GM23248 (cell line): ENCODE data around the gene PHC2. TPM values are rescaled to one million over a fixed set of nuclear protein-coding genes. Genes with fewer than 3 reads are reported as not detected.

Experiments used
- DNase-seq: peaks from one replicate; pipeline ENCODE4 v3.0.0-alpha.2; 2015
- H2AFZ ChIP-seq: fragments of 200-600 bp; sonication (generic); 2 replicates; pipeline ENCODE4 v1.6.1; 2016; ENCODE audit warnings: antibody characterized with exemption
- H3F3A ChIP-seq: fragments of 200-600 bp; sonication (generic); 2 replicates; pipeline ENCODE4 v1.6.1; 2016; ENCODE audit warnings: mild to moderate bottlenecking, antibody characterized with exemption, mixed run types; ENCODE audit not compliant: insufficient read depth
- H3K27ac ChIP-seq: fragments of 200-600 bp; sonication (generic); 2 replicates; pipeline ENCODE4 v1.5.1; 2016; ENCODE audit warnings: mild to moderate bottlenecking
- H3K27me3 ChIP-seq: fragments of 200-600 bp; sonication (generic); replicated peaks from 2 replicates; pipeline ENCODE4 v1.6.1; 2016; ENCODE audit warnings: mild to moderate bottlenecking; ENCODE audit not compliant: insufficient read depth
- H3K36me3 ChIP-seq: fragments of 200-600 bp; sonication (generic); 2 replicates; pipeline ENCODE4 v1.6.1; 2016; ENCODE audit warnings: low read depth, mild to moderate bottlenecking
- H3K4me1 ChIP-seq: fragments of 200-600 bp; sonication (generic); 2 replicates; pipeline ENCODE4 v1.6.1; 2016; ENCODE audit warnings: mild to moderate bottlenecking; ENCODE audit not compliant: insufficient read depth
- H3K4me2 ChIP-seq: fragments of 200-600 bp; sonication (generic); one replicate; pipeline ENCODE4 v1.6.1; 2016; ENCODE audit warnings: mild to moderate bottlenecking; ENCODE audit not compliant: unreplicated experiment
- H3K4me3 ChIP-seq: fragments of 200-600 bp; sonication (generic); 2 replicates; pipeline ENCODE4 v1.5.1; 2016; ENCODE audit warnings: mild to moderate bottlenecking
- H3K79me2 ChIP-seq: fragments of 200-600 bp; sonication (generic); 2 replicates; pipeline ENCODE4 v1.6.1; 2016; ENCODE audit warnings: mild to moderate bottlenecking; ENCODE audit not compliant: insufficient read depth
- H3K9ac ChIP-seq: fragments of 200-600 bp; sonication (generic); 2 replicates; pipeline ENCODE4 v1.6.1; 2016; ENCODE audit warnings: mild to moderate bottlenecking
- H3K9me2 ChIP-seq: fragments of 200-600 bp; sonication (generic); 2 replicates; pipeline ENCODE4 v1.6.1; 2016; ENCODE audit warnings: mixed run types, mild to moderate bottlenecking, moderate library complexity; ENCODE audit not compliant: insufficient read depth
- H3K9me3 ChIP-seq: fragments of 200-600 bp; sonication (generic); one replicate; pipeline ENCODE4 v1.6.1; 2017; ENCODE audit warnings: low read depth
- H4K20me1 ChIP-seq: fragments of 200-600 bp; sonication (generic); 2 replicates; pipeline ENCODE4 v1.6.0; 2016; ENCODE audit not compliant: insufficient read depth
- EZH2 ChIP-seq: fragments of 200-600 bp; sonication (generic); IDR thresholded peaks from 2 replicates; pipeline ENCODE4 v1.6.1; 2018; ENCODE audit warnings: antibody characterized with exemption, mild to moderate bottlenecking; ENCODE audit not compliant: insufficient read depth, poor library complexity, severe bottlenecking
- EZH2phosphoT487 ChIP-seq: fragments of 200-600 bp; sonication (generic); IDR thresholded peaks from 2 replicates; pipeline ENCODE4 v1.6.1; 2018; ENCODE audit warnings: antibody characterized with exemption, moderate library complexity, mild to moderate bottlenecking, low read depth; ENCODE audit not compliant: insufficient read depth
- WGBS, 2 experiments: methylation state at CpG; one replicate each; pipeline ENCODE4 v1.1.6; 2015 to 2017; ENCODE audit warnings: low lambda C conversion rate in 2 of 2, low coverage in 1 of 2; ENCODE audit errors: missing lambda C conversion rate in 2 of 2; 5-methylcytosine and 5-hydroxymethylcytosine counted together
- in situ Hi-C: fragments of 300-500 bp; cut with MboI; formaldehyde crosslinking; loops from 2 replicates; pipeline ENCODE4 v1.15.0; 2020
- polyA plus RNA-seq: library from polyadenylated mRNA; unstranded; fragments of >200 nt; fragmentation: Nextera tagmentation; extraction: Ambion mirVana; gene quantifications from 2 replicates; pipeline ENCODE4 v1.2.1, GENCODE V29; 2016
- total RNA-seq: library from RNA; depleted of rRNA; stranded (reverse); fragments of >200 nt; shearing (Covaris generic); gene quantifications from 2 replicates; pipeline ENCODE4 v1.2.3, GENCODE V29; 2014

The PHC2 gene
- total and polyA plus RNA-seq, 2 experiments from 2014 or later = 15.1 to 74.7 TPM

DNA sequence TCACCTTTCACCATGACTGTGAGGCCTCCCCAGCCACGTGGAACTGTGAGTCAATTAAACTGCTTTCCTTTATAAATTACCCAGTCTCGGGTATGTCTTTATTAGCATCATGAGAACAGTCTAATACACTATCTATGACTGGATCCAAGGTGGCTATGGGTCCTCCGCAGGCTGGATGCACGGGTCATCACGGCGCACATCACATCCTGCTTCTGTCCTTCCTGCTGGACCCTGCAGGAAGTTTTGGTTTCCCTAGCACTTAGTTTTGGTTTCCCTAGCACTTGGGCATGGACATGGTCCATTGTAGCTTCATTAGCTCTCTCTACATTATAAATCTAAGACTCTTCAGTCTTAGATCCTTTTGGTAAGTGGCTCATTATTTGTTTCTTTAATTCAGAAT, 14.2 kb upstream of the PHC2 start:
- H3K4me2 ChIP-seq = no peak overlapping the region
- H3K9me2 ChIP-seq = no peaks in the 10 kb centered on the region
- H3K36me3 ChIP-seq = no peaks in the 10 kb centered on the region
- H4K20me1 ChIP-seq = no peaks in the 10 kb centered on the region
- TF ChIP-seq EZH2phosphoT487 (no peak), EZH2 (no peak)
- H3K79me2 ChIP-seq = no peaks in the 10 kb centered on the region
- no peak overlapping the region for H3K27ac ChIP-seq
- 77 to 78% methylated on average over 6 of the region's 6 CpGs for WGBS, 2 experiments
- H3K9me3 ChIP-seq = no peaks in the 10 kb centered on the region
- in situ Hi-C loops = no loop called here
- H3K9ac ChIP-seq = no peak overlapping the region
- no peak overlapping the region for H2AFZ ChIP-seq
- H3K4me1 ChIP-seq = peaks cover 13% of the 10 kb centered on the region; the same call in 1 of the 2 replicates
- H3K27me3 ChIP-seq = no peaks in the 10 kb centered on the region
- DNase-seq = no peak
- H3F3A ChIP-seq = no peaks in the 10 kb centered on the region
- no peak overlapping the region for H3K4me3 ChIP-seq

DNA sequence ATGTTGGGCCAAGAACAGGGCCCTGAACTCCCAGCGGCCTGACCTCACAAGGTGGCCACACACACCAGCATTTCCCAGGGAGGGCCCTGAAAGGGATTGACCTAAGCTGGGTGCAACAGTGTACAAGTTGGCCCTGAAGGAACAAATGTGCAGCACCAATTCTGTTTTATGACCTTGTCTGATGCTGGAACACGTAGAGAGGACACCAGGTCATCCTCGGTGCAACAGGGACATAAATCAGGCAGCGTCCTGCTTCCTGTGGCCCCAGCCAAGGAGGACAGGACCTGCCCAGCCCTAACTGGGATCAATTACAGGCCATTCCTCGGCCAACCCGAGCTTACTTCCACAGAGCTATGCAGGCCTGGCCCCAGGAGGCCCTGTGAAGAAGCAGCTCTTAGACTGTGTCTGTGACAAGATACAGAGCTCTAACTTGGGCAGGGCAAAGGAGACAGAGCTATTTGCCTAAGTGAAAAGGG, 12.8 kb upstream of the PHC2 start:
- no peaks in the 10 kb centered on the region for H3K9me3 ChIP-seq
- H2AFZ ChIP-seq = no peak overlapping the region
- H3K4me2 ChIP-seq = peak overlapping the region; percentile 0
- H3K9ac ChIP-seq = no peak overlapping the region
- H3K36me3 ChIP-seq = no peaks in the 10 kb centered on the region
- no peak for DNase-seq
- no peak overlapping the region for H3K27ac ChIP-seq
- no peaks in the 10 kb centered on the region for H3F3A ChIP-seq
- H3K9me2 ChIP-seq = no peaks in the 10 kb centered on the region
- H3K79me2 ChIP-seq = no peaks in the 10 kb centered on the region
- H4K20me1 ChIP-seq = no peaks in the 10 kb centered on the region
- H3K27me3 ChIP-seq = no peaks in the 10 kb centered on the region
- H3K4me3 ChIP-seq = no peak overlapping the region
- H3K4me1 ChIP-seq = peaks cover 13% of the 10 kb centered on the region; the same call in 1 of the 2 replicates
- WGBS, 2 experiments = 34 to 38% methylated on average over 6 of the region's 6 CpGs
- TF ChIP-seq EZH2 (no peak), EZH2phosphoT487 (no peak)
- in situ Hi-C loops = no loop called here

DNA sequence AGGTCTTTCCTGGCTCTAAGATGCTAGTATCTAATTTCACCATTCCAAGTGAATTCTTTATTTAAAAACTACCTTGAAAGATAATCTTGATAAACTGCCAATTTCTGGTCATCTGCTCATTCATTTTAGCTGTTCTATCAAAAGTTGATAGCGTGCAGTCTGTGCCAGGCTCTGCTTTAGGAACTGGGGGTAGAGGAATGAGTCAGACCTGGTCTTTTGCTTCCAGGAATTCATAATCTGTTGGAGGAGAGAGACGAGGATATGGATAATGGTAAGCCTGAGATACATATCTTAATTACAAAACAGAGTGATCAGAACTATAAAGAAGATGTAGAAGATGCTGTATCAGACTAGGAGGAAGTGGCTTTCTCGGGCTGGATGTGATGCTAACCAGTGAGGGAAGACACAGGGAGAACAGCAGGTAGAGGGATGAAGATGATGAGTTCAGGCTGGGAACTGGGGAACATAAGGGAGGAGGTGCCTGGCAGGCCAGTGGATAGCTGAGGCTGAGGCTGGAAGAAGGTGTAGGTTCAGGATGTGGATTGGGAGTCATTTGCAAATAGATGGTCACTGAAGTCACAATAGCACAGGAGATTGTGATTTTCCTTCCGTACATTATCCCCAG, 12.3 kb upstream of the PHC2 start:
- peak overlapping the region; percentile 12 for H3K4me2 ChIP-seq
- TF ChIP-seq EZH2phosphoT487 (no peak), EZH2 (no peak)

DNA sequence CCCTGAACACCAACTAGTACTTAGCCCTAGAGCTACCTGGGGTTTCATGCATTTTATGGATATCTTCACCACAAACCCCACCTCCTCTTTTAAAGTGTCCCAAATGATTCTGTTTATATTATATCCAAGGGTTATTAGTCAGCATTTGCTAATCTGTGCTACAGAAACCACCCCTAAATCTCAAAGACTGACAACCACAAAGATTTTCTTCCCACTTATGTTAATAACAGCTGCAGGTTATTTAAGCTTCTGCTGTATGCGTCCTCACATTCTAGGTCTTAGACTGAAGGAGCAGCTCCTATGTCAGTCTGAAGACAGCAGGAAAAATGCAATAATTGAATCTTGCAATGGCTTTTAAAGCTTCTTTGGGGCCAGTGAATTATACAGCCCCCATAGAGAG, 11.2 kb upstream of the PHC2 start:
- no peak for DNase-seq
- H3K9ac ChIP-seq = no peak overlapping the region
- H2AFZ ChIP-seq = no peak overlapping the region
- no peaks in the 10 kb centered on the region for H3K9me3 ChIP-seq
- in situ Hi-C loops = no loop called here
- H3F3A ChIP-seq = no peaks in the 10 kb centered on the region
- H3K27ac ChIP-seq = no peak overlapping the region
- peaks cover 13% of the 10 kb centered on the region; the same call in 1 of the 2 replicates for H3K4me1 ChIP-seq
- H3K4me3 ChIP-seq = no peak overlapping the region
- H3K4me2 ChIP-seq = no peak overlapping the region
- H3K79me2 ChIP-seq = no peaks in the 10 kb centered on the region
- no peaks in the 10 kb centered on the region for H4K20me1 ChIP-seq
- 81 to 90% methylated on average over 1 of the region's 1 CpG for WGBS, 2 experiments
- H3K9me2 ChIP-seq = no peaks in the 10 kb centered on the region
- no peak for TF ChIP-seq EZH2phosphoT487
- no peak for TF ChIP-seq EZH2
- no peaks in the 10 kb centered on the region for H3K27me3 ChIP-seq
- H3K36me3 ChIP-seq = no peaks in the 10 kb centered on the region

More for the DNA sequence above, 12.3 kb upstream of the PHC2 start:
- 65% methylated on average over 4 of the region's 4 CpGs for WGBS, 2 experiments
- Histone ChIP-seq H3K9ac (no peak overlapping the region), H3F3A (no peaks in the 10 kb centered on the region), H3K27ac (no peak overlapping the region), H3K4me1 (peaks cover 13% of the 10 kb centered on the region; the same call in 1 of the 2 replicates), H2AFZ (no peak overlapping the region), H3K36me3 (no peaks in the 10 kb centered on the region), H3K9me2 (no peaks in the 10 kb centered on the region), H3K9me3 (no peaks in the 10 kb centered on the region), H3K27me3 (no peaks in the 10 kb centered on the region), H3K79me2 (no peaks in the 10 kb centered on the region), H3K4me3 (no peak overlapping the region), H4K20me1 (no peaks in the 10 kb centered on the region)
- peak; percentile 29 for DNase-seq
- in situ Hi-C loops = no loop called here
